Liver (tissue), 9 donors: ENCODE results near the gene PPFIBP1. TPM values are rescaled to one million over a fixed set of nuclear protein-coding genes. Genes with fewer than 3 reads are reported as not detected.

Experiments
- DNase-seq: peaks from one replicate; pipeline ENCODE4 v3.0.0-alpha.2; 2017; ENCODE audit warnings: low spot score
- H3K27ac ChIP-seq, 2 donors: one replicate each; pipeline ENCODE4 v1.7.0; 2013; ENCODE audit warnings: inconsistent platforms in 2 of 2, low read length in 2 of 2, control low read depth in 1 of 2, low read depth in 1 of 2, mild to moderate bottlenecking in 1 of 2
- H3K27me3 ChIP-seq, 4 donors: one replicate each; pipeline versions ENCODE4 v1.6.1 to v1.7.0; 2013; ENCODE audit warnings: low read length in 3 of 4, inconsistent platforms in 1 of 4, mild to moderate bottlenecking in 1 of 4, moderate library complexity in 1 of 4; ENCODE audit not compliant: control insufficient read depth in 4 of 4, insufficient read depth in 4 of 4
- H3K36me3 ChIP-seq, 4 donors: one replicate each; pipeline versions ENCODE4 v1.6.1 to v1.7.0; 2013; ENCODE audit warnings: low read length in 3 of 4, mild to moderate bottlenecking in 3 of 4, low read depth in 1 of 4, moderate library complexity in 1 of 4; ENCODE audit not compliant: control insufficient read depth in 4 of 4, insufficient read depth in 3 of 4
- H3K4me1 ChIP-seq, 4 donors: one replicate each; pipeline versions ENCODE4 v1.6.1 to v1.7.0; 2013; ENCODE audit warnings: low read length in 3 of 4, mild to moderate bottlenecking in 3 of 4, moderate library complexity in 1 of 4; ENCODE audit not compliant: control insufficient read depth in 4 of 4, insufficient read depth in 4 of 4
- H3K4me3 ChIP-seq, 3 donors: one replicate each; pipeline versions ENCODE4 v1.6.1 to v1.7.0; 2013; ENCODE audit warnings: low read length in 3 of 3, control low read depth in 1 of 3, low read depth in 1 of 3, mild to moderate bottlenecking in 1 of 3
- H3K9ac ChIP-seq, 2 donors: one replicate each; pipeline ENCODE4 v1.7.0; 2013; ENCODE audit warnings: low read length in 2 of 2, mild to moderate bottlenecking in 2 of 2, moderate library complexity in 2 of 2, control low read depth in 1 of 2, low read depth in 1 of 2
- H3K9me3 ChIP-seq, 4 donors: one replicate each; pipeline versions ENCODE4 v1.6.1 to v1.7.0; 2013; ENCODE audit warnings: low read length in 3 of 4; ENCODE audit not compliant: control insufficient read depth in 4 of 4
- EGR1 ChIP-seq, 2 donors: IDR thresholded peaks; 2 replicates each; pipeline ENCODE4 v1.6.1; 2016 to 2018; ENCODE audit warnings: antibody characterized with exemption in 2 of 2, low read depth in 2 of 2
- FOXA1 ChIP-seq: IDR thresholded peaks from 2 replicates; pipeline ENCODE4 v1.6.1; 2016; ENCODE audit warnings: antibody characterized with exemption
- GABPA ChIP-seq, 2 donors: IDR thresholded peaks in 1 of 2; conservative IDR thresholded peaks in 1 of 2; 2 replicates each; pipeline ENCODE4 v1.6.1; 2016; ENCODE audit warnings: antibody characterized with exemption in 2 of 2, mild to moderate bottlenecking in 1 of 2, moderate library complexity in 1 of 2
- HNF4A ChIP-seq, 2 donors: conservative IDR thresholded peaks; 2 replicates each; pipeline ENCODE4 v1.6.1; 2016; ENCODE audit warnings: antibody characterized with exemption in 2 of 2, mild to moderate bottlenecking in 2 of 2
- HNF4G ChIP-seq: IDR thresholded peaks from 2 replicates; pipeline ENCODE4 v1.6.1; 2016; ENCODE audit warnings: antibody characterized with exemption
- JUND ChIP-seq, 2 donors: IDR thresholded peaks; 2 replicates each; pipeline ENCODE4 v1.6.1; 2016; ENCODE audit warnings: antibody characterized with exemption in 2 of 2
- NR2F2 ChIP-seq: IDR thresholded peaks from 2 replicates; pipeline ENCODE4 v1.6.1; 2016; ENCODE audit warnings: antibody characterized with exemption
- RAD21 ChIP-seq, 2 donors: IDR thresholded peaks; 2 replicates each; pipeline ENCODE4 v1.6.1; 2016; ENCODE audit warnings: antibody characterized with exemption in 2 of 2, mild to moderate bottlenecking in 2 of 2
- RXRA ChIP-seq, 2 donors: IDR thresholded peaks; 2 replicates each; pipeline ENCODE4 v1.6.1; 2017 to 2018; ENCODE audit warnings: antibody characterized with exemption in 2 of 2, mild to moderate bottlenecking in 1 of 2
- SP1 ChIP-seq: IDR thresholded peaks from 2 replicates; pipeline ENCODE4 v1.6.1; 2018; ENCODE audit warnings: antibody characterized with exemption, mild to moderate bottlenecking
- TAF1 ChIP-seq: conservative IDR thresholded peaks from 2 replicates; pipeline ENCODE4 v1.6.1; 2016; ENCODE audit warnings: antibody characterized with exemption, mild to moderate bottlenecking
- YY1 ChIP-seq: IDR thresholded peaks from 2 replicates; pipeline ENCODE4 v1.6.1; 2016; ENCODE audit warnings: antibody characterized with exemption, mild to moderate bottlenecking
- WGBS: extraction: QIAGEN DNeasy Blood & Tissue Kit; methylation state at CpG from one replicate; pipeline ENCODE4 v1.1.7; 2013; 5-methylcytosine and 5-hydroxymethylcytosine counted together
- polyA plus RNA-seq, 2 donors: library from polyadenylated mRNA; stranded (reverse) in 1 of 2; unstranded in 1 of 2; fragments of 200-250 nt in 1 of 2; fragments of >200 nt in 1 of 2; fragmentation: Nextera tagmentation in 1 of 2; extraction: Ambion mirVana in 1 of 2; gene quantifications; one replicate each; pipeline versions ENCODE4 v1.2.1 to v1.2.3, GENCODE V29; 2013 to 2015
- total RNA-seq, 2 donors: library from RNA; depleted of rRNA; stranded (reverse); fragments of >200 nt; gene quantifications; one replicate each; pipeline ENCODE4 v1.2.3, GENCODE V29; 2014
- TF ChIP-seq, protein P1 (sequence below): fragments of 150-350 bp; IDR thresholded peaks from 2 replicates; pipeline ENCODE4 v1.5.1; 2017; ENCODE audit warnings: improper control_type of control experiment, low read depth, low read length; ENCODE audit not compliant: missing input control
- TF ChIP-seq, protein P2 (sequence below): IDR thresholded peaks from 2 replicates; pipeline ENCODE4 v1.6.1; 2016; ENCODE audit warnings: antibody characterized with exemption
- TF ChIP-seq, protein P3 (sequence below): IDR thresholded peaks from 2 replicates; pipeline ENCODE4 v1.6.1; 2016; ENCODE audit warnings: antibody characterized with exemption
- TF ChIP-seq, protein P4 (sequence below): IDR thresholded peaks from 2 replicates; pipeline ENCODE4 v1.6.1; 2016; ENCODE audit warnings: antibody characterized with exemption
- donor health status: healthy.
- donor health status: healthy.
- donor health status: healthy.
- donor health status: healthy.
- donor health status: healthy.

Gene PPFIBP1
- total and polyA plus RNA-seq, 4 donors, result 10.5 to 65.8 (median 17.4) TPM

DNA sequence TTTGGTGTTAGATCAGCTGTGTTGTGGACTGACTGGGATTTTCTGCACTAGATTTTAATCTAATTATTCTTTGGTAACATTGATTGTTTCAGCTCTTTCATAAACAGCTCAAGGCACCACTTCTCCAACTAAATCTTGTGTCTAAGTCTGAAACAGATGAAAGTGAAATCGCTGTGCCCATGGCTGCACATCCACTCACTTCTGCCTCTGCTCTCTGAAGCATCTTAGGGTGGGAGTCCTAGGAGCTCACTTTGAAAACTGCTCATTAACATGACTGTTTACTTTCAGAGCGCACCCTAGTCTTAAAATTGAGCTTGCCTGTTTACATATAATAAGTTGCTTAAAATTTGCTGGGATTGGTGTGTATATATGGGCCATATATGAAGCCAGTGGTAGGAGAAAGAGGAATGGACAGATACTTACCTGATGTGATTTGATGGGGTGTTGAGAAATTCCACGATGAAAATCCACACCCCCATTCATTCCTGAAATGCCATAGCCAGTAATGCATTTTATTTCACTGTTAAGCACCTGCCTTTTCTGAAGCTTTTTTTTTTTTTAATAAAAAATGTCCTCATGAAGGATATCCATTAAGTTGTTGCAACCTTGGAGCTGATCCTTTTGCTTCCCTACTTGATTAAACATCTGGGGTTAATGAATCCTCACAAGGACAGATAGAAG lies 52.8 kb downstream of the PPFIBP1 start (continued):
- TF ChIP-seq, protein P1, sequence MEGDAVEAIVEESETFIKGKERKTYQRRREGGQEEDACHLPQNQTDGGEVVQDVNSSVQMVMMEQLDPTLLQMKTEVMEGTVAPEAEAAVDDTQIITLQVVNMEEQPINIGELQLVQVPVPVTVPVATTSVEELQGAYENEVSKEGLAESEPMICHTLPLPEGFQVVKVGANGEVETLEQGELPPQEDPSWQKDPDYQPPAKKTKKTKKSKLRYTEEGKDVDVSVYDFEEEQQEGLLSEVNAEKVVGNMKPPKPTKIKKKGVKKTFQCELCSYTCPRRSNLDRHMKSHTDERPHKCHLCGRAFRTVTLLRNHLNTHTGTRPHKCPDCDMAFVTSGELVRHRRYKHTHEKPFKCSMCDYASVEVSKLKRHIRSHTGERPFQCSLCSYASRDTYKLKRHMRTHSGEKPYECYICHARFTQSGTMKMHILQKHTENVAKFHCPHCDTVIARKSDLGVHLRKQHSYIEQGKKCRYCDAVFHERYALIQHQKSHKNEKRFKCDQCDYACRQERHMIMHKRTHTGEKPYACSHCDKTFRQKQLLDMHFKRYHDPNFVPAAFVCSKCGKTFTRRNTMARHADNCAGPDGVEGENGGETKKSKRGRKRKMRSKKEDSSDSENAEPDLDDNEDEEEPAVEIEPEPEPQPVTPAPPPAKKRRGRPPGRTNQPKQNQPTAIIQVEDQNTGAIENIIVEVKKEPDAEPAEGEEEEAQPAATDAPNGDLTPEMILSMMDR, result no peak
- no peak for TF ChIP-seq EGR1 (IDR thresholded peaks at IDR 0.05; ENCODE audit: low read depth in 2 of 2)
- TF ChIP-seq HNF4G, result no peak
- no peak for TF ChIP-seq TAF1
- no peak for TF ChIP-seq GABPA (IDR thresholded peaks at IDR 0.05 in 1 of 2, conservative IDR thresholded peaks at IDR 0.05 in 1 of 2)
- no peak for TF ChIP-seq NR2F2
- TF ChIP-seq SP1, result no peak
- TF ChIP-seq RXRA (IDR thresholded peaks at IDR 0.05), result no peak

DNA sequence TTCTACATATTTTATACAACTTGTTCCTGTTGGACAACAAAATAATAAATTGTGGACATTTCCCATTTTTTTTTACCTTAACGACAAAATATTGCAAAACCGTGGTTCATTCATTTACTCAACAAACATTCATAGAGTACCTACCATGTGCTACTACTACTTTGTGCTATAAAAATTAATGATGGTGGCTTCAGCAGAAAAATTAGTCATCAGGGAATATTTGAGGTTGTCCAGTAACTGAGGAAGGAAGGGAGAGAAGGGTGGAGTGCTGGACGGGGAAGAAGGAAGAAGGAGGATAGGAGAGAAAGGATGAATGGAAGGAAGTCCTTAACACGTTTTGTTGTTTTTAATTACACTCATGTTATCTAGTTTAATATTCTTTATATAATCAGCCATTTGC lies 53.7 kb downstream of the PPFIBP1 start:
- peak overlapping the region in 1 of 2 donors; percentile 3 for H3K27ac ChIP-seq
- DNase-seq, result no peak
- H3K4me1 ChIP-seq, result peaks cover 6 to 28% (median 15%) of the 10 kb centered on the region in 4 donors
- TF ChIP-seq HNF4A (conservative IDR thresholded peaks at IDR 0.05), result no peak
- no peak for TF ChIP-seq HNF4G
- TF ChIP-seq RAD21 (IDR thresholded peaks at IDR 0.05), result no peak
- TF ChIP-seq EGR1 (IDR thresholded peaks at IDR 0.05; ENCODE audit: low read depth in 2 of 2), result no peak
- TF ChIP-seq FOXA1, result no peak
- TF ChIP-seq, protein P2, sequence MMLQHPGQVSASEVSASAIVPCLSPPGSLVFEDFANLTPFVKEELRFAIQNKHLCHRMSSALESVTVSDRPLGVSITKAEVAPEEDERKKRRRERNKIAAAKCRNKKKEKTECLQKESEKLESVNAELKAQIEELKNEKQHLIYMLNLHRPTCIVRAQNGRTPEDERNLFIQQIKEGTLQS, result no peak
- TF ChIP-seq, protein P1, result no peak
- TF ChIP-seq JUND (IDR thresholded peaks at IDR 0.05), result no peak
- TF ChIP-seq SP1, result no peak
- no peak for TF ChIP-seq YY1
- TF ChIP-seq RXRA (IDR thresholded peaks at IDR 0.05), result no peak
- TF ChIP-seq, protein P3, sequence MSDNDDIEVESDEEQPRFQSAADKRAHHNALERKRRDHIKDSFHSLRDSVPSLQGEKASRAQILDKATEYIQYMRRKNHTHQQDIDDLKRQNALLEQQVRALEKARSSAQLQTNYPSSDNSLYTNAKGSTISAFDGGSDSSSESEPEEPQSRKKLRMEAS, result no peak
- TF ChIP-seq GABPA (IDR thresholded peaks at IDR 0.05 in 1 of 2, conservative IDR thresholded peaks at IDR 0.05 in 1 of 2), result no peak
- no peak for TF ChIP-seq TAF1
- TF ChIP-seq, protein P4, sequence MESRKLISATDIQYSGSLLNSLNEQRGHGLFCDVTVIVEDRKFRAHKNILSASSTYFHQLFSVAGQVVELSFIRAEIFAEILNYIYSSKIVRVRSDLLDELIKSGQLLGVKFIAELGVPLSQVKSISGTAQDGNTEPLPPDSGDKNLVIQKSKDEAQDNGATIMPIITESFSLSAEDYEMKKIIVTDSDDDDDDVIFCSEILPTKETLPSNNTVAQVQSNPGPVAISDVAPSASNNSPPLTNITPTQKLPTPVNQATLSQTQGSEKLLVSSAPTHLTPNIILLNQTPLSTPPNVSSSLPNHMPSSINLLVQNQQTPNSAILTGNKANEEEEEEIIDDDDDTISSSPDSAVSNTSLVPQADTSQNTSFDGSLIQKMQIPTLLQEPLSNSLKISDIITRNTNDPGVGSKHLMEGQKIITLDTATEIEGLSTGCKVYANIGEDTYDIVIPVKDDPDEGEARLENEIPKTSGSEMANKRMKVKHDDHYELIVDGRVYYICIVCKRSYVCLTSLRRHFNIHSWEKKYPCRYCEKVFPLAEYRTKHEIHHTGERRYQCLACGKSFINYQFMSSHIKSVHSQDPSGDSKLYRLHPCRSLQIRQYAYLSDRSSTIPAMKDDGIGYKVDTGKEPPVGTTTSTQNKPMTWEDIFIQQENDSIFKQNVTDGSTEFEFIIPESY, result no peak
- no peak overlapping the region for H3K4me3 ChIP-seq
- 73% methylated on average over 4 of the region's 4 CpGs for WGBS
- no peaks in the 10 kb centered on the region for H3K27me3 ChIP-seq
- no peaks in the 10 kb centered on the region for H3K9me3 ChIP-seq
- no peak overlapping the region for H3K9ac ChIP-seq
- H3K36me3 ChIP-seq, result peaks cover 0 to 13% (median 0%) of the 10 kb centered on the region in 4 donors
